IMR-90 (cell line): ENCODE results near the gene MYH10. TPM values are rescaled to one million over a fixed set of nuclear protein-coding genes. Genes with fewer than 3 reads are reported as not detected.

Experiments
- ATAC-seq: fragments of 200-7000 bp; cut with Tn5 transposase; 2 replicates; pipeline ENCODE4 v1.9.1; 2020; ENCODE audit warnings: low read depth, mild to moderate bottlenecking, moderate library complexity
- BruUV-seq: library from RNA; stranded (reverse); fragments of 400-500 nt; replicated peaks from 2 replicates; lab custom pipeline; 2021; lab: Mats Ljungman, UMichigan
- CTCF ChIA-PET: fragments of 300-600 bp; formaldehyde crosslinking; extraction: SDS; loops from one replicate; lab custom pipeline; 2021; ENCODE audit warnings: antibody characterized with exemption; lab: Yijun Ruan, JAX
- POLR2A ChIA-PET: fragments of 300-600 bp; sonication (Branson Sonifier 250); formaldehyde crosslinking; loops from one replicate; lab custom pipeline; 2022; ENCODE audit warnings: antibody characterized with exemption; ENCODE audit not compliant: unreplicated experiment; lab: Charles Lee
- DNase-seq: peaks from one replicate; pipeline ENCODE4 v3.0.0; 2013
- H2AFZ ChIP-seq: replicated peaks from 2 replicates; pipeline ENCODE3; 2013; ENCODE audit warnings: low read length, mild to moderate bottlenecking; ENCODE audit not compliant: poor library complexity
- H2AK5ac ChIP-seq: 2 replicates; pipeline ENCODE4 v1.6.1; 2013; ENCODE audit warnings: low read depth, low read length, inconsistent platforms
- H2AK9ac ChIP-seq: replicated peaks from 2 replicates; pipeline ENCODE3; 2013; ENCODE audit warnings: mild to moderate bottlenecking, low read depth, low read length, moderate library complexity; ENCODE audit not compliant: poor library complexity
- H2BK120ac ChIP-seq: 2 replicates; pipeline ENCODE4 v1.6.1; 2013; ENCODE audit warnings: low read depth, low read length, inconsistent platforms
- H2BK15ac ChIP-seq: 3 replicates; pipeline ENCODE4 v1.6.1; 2013; ENCODE audit warnings: low read depth, low read length, inconsistent platforms
- H2BK20ac ChIP-seq: 2 replicates; pipeline ENCODE4 v1.6.1; 2013; ENCODE audit warnings: low read depth, mild to moderate bottlenecking, inconsistent platforms, low read length, moderate library complexity
- H2BK5ac ChIP-seq: 2 replicates; pipeline ENCODE4 v1.6.1; 2013; ENCODE audit warnings: mild to moderate bottlenecking, low read depth, low read length, inconsistent platforms; ENCODE audit not compliant: poor library complexity, severe bottlenecking
- H3K14ac ChIP-seq: replicated peaks from 2 replicates; pipeline ENCODE4 v1.6.1; 2013; ENCODE audit warnings: low read depth, low read length, inconsistent platforms
- H3K18ac ChIP-seq: 2 replicates; pipeline ENCODE4 v1.6.1; 2013; ENCODE audit warnings: low read depth, low read length, control low read depth
- H3K23ac ChIP-seq: 2 replicates; pipeline ENCODE4 v1.6.1; 2013; ENCODE audit warnings: low read depth, low read length, inconsistent platforms
- H3K27ac ChIP-seq: 2 replicates; pipeline ENCODE4 v1.5.1; 2013; ENCODE audit warnings: mild to moderate bottlenecking, control low read depth, low read length; ENCODE audit not compliant: insufficient read depth
- H3K27me3 ChIP-seq: 2 replicates; pipeline ENCODE4 v1.6.1; 2013; ENCODE audit warnings: low read length; ENCODE audit not compliant: control insufficient read depth, insufficient read depth
- H3K36me3 ChIP-seq: 2 replicates; pipeline ENCODE4 v1.6.1; 2013; ENCODE audit warnings: low read length, mixed read lengths; ENCODE audit not compliant: control insufficient read depth, insufficient read depth
- H3K4ac ChIP-seq: 2 replicates; pipeline ENCODE4 v1.6.1; 2013; ENCODE audit warnings: low read depth, low read length, inconsistent platforms
- H3K4me1 ChIP-seq: 2 replicates; pipeline ENCODE4 v1.6.1; 2013; ENCODE audit warnings: low read length, mixed read lengths; ENCODE audit not compliant: control insufficient read depth, insufficient read depth
- H3K4me2 ChIP-seq: 2 replicates; pipeline ENCODE4 v1.6.1; 2013; ENCODE audit warnings: low read depth, mild to moderate bottlenecking, control low read depth, low read length, moderate library complexity
- H3K4me3 ChIP-seq: 2 replicates; pipeline ENCODE4 v1.5.1; 2013; ENCODE audit warnings: low read depth, mild to moderate bottlenecking, control low read depth, low read length, moderate library complexity; ENCODE audit not compliant: insufficient read depth
- H3K56ac ChIP-seq: 2 replicates; pipeline ENCODE4 v1.6.1; 2013; ENCODE audit warnings: low read length, inconsistent platforms; ENCODE audit not compliant: insufficient read depth; ENCODE audit errors: extremely low read depth
- H3K79me1 ChIP-seq, 2 experiments: 2 replicates each; pipeline ENCODE4 v1.6.1; 2013; ENCODE audit warnings: low read length in 2 of 2, inconsistent platforms in 1 of 2, low read depth in 1 of 2
- H3K9ac ChIP-seq: 2 replicates; pipeline ENCODE4 v1.6.1; 2013; ENCODE audit warnings: low read depth, low read length, control low read depth
- H3K9me1 ChIP-seq: 2 replicates; pipeline ENCODE4 v1.6.1; 2013; ENCODE audit warnings: low read length, inconsistent platforms; ENCODE audit not compliant: insufficient read depth
- H3K9me3 ChIP-seq: 2 replicates; pipeline ENCODE4 v1.6.1; 2013; ENCODE audit warnings: low read length; ENCODE audit not compliant: control insufficient read depth, insufficient read depth
- H4K20me1 ChIP-seq: 2 replicates; pipeline ENCODE4 v1.6.1; 2013; ENCODE audit warnings: low read length, inconsistent platforms; ENCODE audit not compliant: insufficient read depth
- H4K5ac ChIP-seq: 2 replicates; pipeline ENCODE4 v1.6.1; 2013; ENCODE audit warnings: mild to moderate bottlenecking, low read depth, low read length, control low read depth
- H4K8ac ChIP-seq, 2 experiments: 2 replicates each; pipeline ENCODE4 v1.6.1; 2013; ENCODE audit warnings: low read depth in 2 of 2, low read length in 2 of 2, control low read depth in 1 of 2, inconsistent platforms in 1 of 2
- H4K91ac ChIP-seq: 2 replicates; pipeline ENCODE4 v1.6.1; 2013; ENCODE audit warnings: low read depth, low read length, inconsistent platforms; ENCODE audit not compliant: insufficient read depth
- BHLHE40 ChIP-seq: fragments of 150-350 bp; IDR thresholded peaks from 2 replicates; pipeline ENCODE4 v1.6.1; 2016; ENCODE audit warnings: mild to moderate bottlenecking, low read depth, low read length
- ELK1 ChIP-seq: fragments of 150-350 bp; IDR thresholded peaks from 2 replicates; pipeline ENCODE4 v1.6.1; 2016; ENCODE audit warnings: low read depth, mild to moderate bottlenecking, low read length, moderate library complexity, borderline replicate concordance
- FOS ChIP-seq: fragments of 150-350 bp; IDR thresholded peaks from 2 replicates; pipeline ENCODE4 v1.6.1; 2016; ENCODE audit warnings: low read depth, low read length
- MAZ ChIP-seq: IDR thresholded peaks from 2 replicates; pipeline ENCODE4 v1.6.1; 2012; ENCODE audit warnings: low read depth, mild to moderate bottlenecking, low read length, improper control_type of control experiment, moderate library complexity, borderline replicate concordance
- WGBS, 2 experiments: methylation state at CpG; one replicate each; pipeline versions ENCODE4 v1.1.5 to v1.1.7; 2013; ENCODE audit warnings: missing lambda C conversion rate in 2 of 2; ENCODE audit not compliant: insufficient read length in 1 of 2; ENCODE audit errors: extremely low coverage in 2 of 2; 5-methylcytosine and 5-hydroxymethylcytosine counted together
- dilution Hi-C: fragments of 300-500 bp; cut with HindIII; formaldehyde crosslinking; loops from one replicate; pipeline ENCODE4 v1.14.3; 2018; ENCODE audit warnings: low sequenced_read_pairs; ENCODE audit not compliant: unreplicated experiment
- in situ Hi-C: fragments of 300-500 bp; cut with MboI; formaldehyde crosslinking; loops from 3 replicates; pipeline ENCODE4 v1.14.3; 2019; ENCODE audit warnings: low sequenced_read_pairs, inconsistent platforms, mixed read lengths
- intact Hi-C: fragments of 100-400 bp; cut with micrococcal nuclease; formaldehyde crosslinking; loops from 2 replicates; pipeline ENCODE4 v1.10.0; 2022
- polyA plus RNA-seq, 3 experiments: library from polyadenylated mRNA; depleted of rRNA; stranded (reverse); fragments of >200 nt; gene quantifications; 2 replicates each; pipeline ENCODE4 v1.2.3, GENCODE V29; 2012; ENCODE audit warnings: low replicate concordance in 1 of 3
- total RNA-seq: library from RNA; depleted of rRNA; stranded (reverse); fragments of >200 nt; gene quantifications from 2 replicates; pipeline ENCODE4 v1.2.3, GENCODE V29; 2012

Gene MYH10
- total and polyA plus RNA-seq, 2 of the 4 experiments (the other 2 are of a cell fraction) = 71.2 to 95.2 TPM

- dilution Hi-C loops (no loop called here), intact Hi-C loops (loop anchor here (1.0 kb wide), 3 partner anchors 67 to 142 kb away; no protein-coding TSS in a partner anchor), in situ Hi-C loops (no loop called here)
- Histone ChIP-seq H3K27ac (peak overlapping the region; percentile 30; the same call in 1 of the 2 replicates), H2BK15ac (no peak overlapping the region), H3K56ac (no peak overlapping the region), H3K9me3 (no peaks in the 10 kb centered on the region), H4K8ac (peak overlapping the region; percentile 13 to 54; a peak in 2 of 4 replicates), H2AK5ac (no peak overlapping the region), H3K9me1 (peaks cover 4% of the 10 kb centered on the region; the same call in 1 of the 2 replicates), H3K4me3 (peak overlapping the region; percentile 75), H3K4me2 (peak overlapping the region; percentile 72), H2AK9ac (no peak overlapping the region), H3K14ac (peak overlapping the region; percentile 37; the same call in 1 of the 2 replicates), H4K91ac (peak overlapping the region; percentile 3), H3K18ac (no peak overlapping the region), H3K79me1 (peaks cover 13 to 27% of the 10 kb centered on the region in 2 experiments), H3K4me1 (peaks cover 2% of the 10 kb centered on the region; the same call in 1 of the 2 replicates), H3K27me3 (no peaks in the 10 kb centered on the region), H2BK20ac (no peak overlapping the region), H3K23ac (no peak overlapping the region), H3K4ac (peak overlapping the region; percentile 67), H2BK120ac (peak overlapping the region; percentile 40; the same call in 1 of the 2 replicates), H4K5ac (no peak overlapping the region), H3K9ac (peak overlapping the region; percentile 52), H2AFZ (peak overlapping the region; percentile 95), H3K36me3 (no peaks in the 10 kb centered on the region), H4K20me1 (peaks cover 8% of the 10 kb centered on the region; the same call in 1 of the 2 replicates), H2BK5ac (no peak overlapping the region)
- no TSS peak for BruUV-seq
- 0% methylated on average over 8 of the region's 85 CpGs; no CpG with 5 or more reads in 1 of the 2 experiments for WGBS, 2 experiments
- ChIA-PET POLR2A (no interaction called here), CTCF (interaction anchor here (0.7 to 1.3 kb wide), 2 partner anchors 62 to 702 kb away, joined by 3 to 4 read pairs; no protein-coding TSS in a partner anchor)
- ATAC-seq (peak; percentile 96), DNase-seq (peak; percentile 100)
- TF ChIP-seq BHLHE40 = peak; percentile 14; the same call in 1 of the 2 replicates
- peak; percentile 58; the same call in 1 of the 2 replicates for TF ChIP-seq FOS
- no peak for TF ChIP-seq ELK1
- peak; percentile 45; the same call in 1 of the 2 replicates for TF ChIP-seq MAZ
These were observed 453 bp upstream of the MYH10 start for GRCh38 chr17:8630802-8631553.
